ENCODE data around the gene CGB2. TPM values are rescaled to one million over a fixed set of nuclear protein-coding genes. Genes with fewer than 3 reads are reported as not detected.

Gene CGB2
- total RNA-seq, 3 donors from 2014 or later: not detected

DNA sequence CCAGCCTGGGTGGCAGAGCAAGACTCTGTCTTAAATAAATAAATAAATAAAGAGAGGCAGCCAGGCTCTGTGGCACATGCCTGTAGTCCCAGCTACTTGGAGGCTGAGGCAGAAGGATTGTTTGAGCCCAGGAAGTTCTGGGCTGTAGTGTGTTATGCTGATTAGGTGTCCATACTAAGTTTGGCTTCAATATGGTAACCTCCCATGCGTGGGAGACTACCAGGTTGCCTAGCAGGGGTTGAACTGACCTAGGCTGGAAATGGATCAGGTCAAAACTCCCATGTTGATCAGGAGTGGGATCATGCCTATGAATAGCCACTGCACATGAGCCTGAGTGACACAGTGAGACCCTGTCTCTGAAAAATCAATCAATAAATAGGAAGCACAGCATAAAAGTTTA lies 49.6 kb downstream of the CGB2 start:
- DNase-seq (no peak), ATAC-seq (no peak)
- Mint-ChIP-seq H3K27me3 (ENCODE audit: low read depth) (peaks cover 16% of the 10 kb centered on the region), H3K9me3 (no peaks in the 10 kb centered on the region), H3K4me1 (ENCODE audit: low read depth) (peaks cover 10% of the 10 kb centered on the region), H3K36me3 (ENCODE audit: insufficient read depth) (peaks cover 5% of the 10 kb centered on the region), H3K4me3 (no peak overlapping the region)

Other genes with a start within 250 kb of the CGB2 start
- gene BCAT2, start 220.9 kb upstream of the CGB2 start, total RNA-seq: 10 to 100 TPM; 73.0 to 81.7 (median 78.2) TPM
- under 1 TPM; 0.37 to 0.65 (median 0.61) TPM for gene HSD17B14, start 195.4 kb upstream of the CGB2 start, total RNA-seq
- 1 to 10 TPM; 4.1 to 4.6 (median 4.6) TPM for gene PLEKHA4, start 163.3 kb upstream of the CGB2 start, total RNA-seq
- 100 to 1,000 TPM in 2 of 3 donors, 10 to 100 TPM in 1; 76.0 to 134 (median 110) TPM for gene PPP1R15A, start 159.5 kb upstream of the CGB2 start, total RNA-seq
- gene TULP2, start 133.1 kb upstream of the CGB2 start, total RNA-seq: under 1 TPM in 1 of 3 donors, not detected in 2; 0.69 TPM
- gene NUCB1, start 131.6 kb upstream of the CGB2 start, total RNA-seq: 10 to 100 TPM; 88.5 to 90.0 (median 89.3) TPM
- not detected for gene DHDH, start 98.2 kb upstream of the CGB2 start, total RNA-seq
- gene BAX, start 77.0 kb upstream of the CGB2 start, total RNA-seq: 100 to 1,000 TPM; 200 to 250 (median 203) TPM
- gene FTL, start 66.6 kb upstream of the CGB2 start, total RNA-seq: 1,000 to 10,000 TPM in 2 of 3 donors, 100 to 1,000 TPM in 1; 996 to 1,080 (median 1,001) TPM
- gene GYS1, start 38.6 kb upstream of the CGB2 start, total RNA-seq: 10 to 100 TPM; 34.5 to 41.1 (median 35.5) TPM
- 100 to 1,000 TPM; 208 to 257 (median 230) TPM for gene RUVBL2, start 38.0 kb upstream of the CGB2 start, total RNA-seq
- not detected for gene LHB, start 14.8 kb upstream of the CGB2 start, total RNA-seq
- gene CGB3, start 7.6 kb upstream of the CGB2 start, total RNA-seq: not detected
- gene CGB1, start 5.0 kb downstream of the CGB2 start, total RNA-seq: not detected
- not detected for gene CGB5, start 12.0 kb downstream of the CGB2 start, total RNA-seq
- not detected for gene CGB8, start 17.2 kb downstream of the CGB2 start, total RNA-seq
- not detected for gene CGB7, start 25.9 kb downstream of the CGB2 start, total RNA-seq
- not detected for gene NTF4, start 32.9 kb downstream of the CGB2 start, total RNA-seq
- gene KCNA7, start 40.8 kb downstream of the CGB2 start, total RNA-seq: not detected
- 100 to 1,000 TPM; 278 to 294 (median 283) TPM for gene SNRNP70, start 53.6 kb downstream of the CGB2 start, total RNA-seq
- 1 to 10 TPM; 4.0 to 6.3 (median 4.2) TPM for gene LIN7B, start 82.5 kb downstream of the CGB2 start, total RNA-seq
- gene C19orf73, start 87.3 kb downstream of the CGB2 start, total RNA-seq: 1 to 10 TPM; 1.5 to 2.9 (median 2.6) TPM
- gene PPFIA3, start 87.7 kb downstream of the CGB2 start, total RNA-seq: 1 to 10 TPM; 3.4 to 5.0 (median 4.0) TPM
- not detected for gene HRC, start 123.5 kb downstream of the CGB2 start, total RNA-seq
- under 1 TPM; 0.37 to 0.43 (median 0.38) TPM for gene TRPM4, start 125.9 kb downstream of the CGB2 start, total RNA-seq

Data from activated T-cell treated with anti-CD3 and anti-CD28 coated beads, Interleukin-2, amount 50 U/mL, for 4 hours (primary cell).